Right ventricle myocardium inferior (tissue), 1 donor: ENCODE measurements around the gene LRRC49. TPM values are rescaled to one million over a fixed set of nuclear protein-coding genes. Genes with fewer than 3 reads are reported as not detected.
"Not testable (repeated sequence)": the region's sequence is repeated elsewhere in the genome, so short reads cannot be mapped to it uniquely, and the experiment has no call there.

Experiments used
- ATAC-seq: fragments of 200-7000 bp; cut with Tn5 transposase; one replicate; pipeline ENCODE4 v1.9.1; 2020; ENCODE audit warnings: mild to moderate bottlenecking, moderate library complexity
- DNase-seq: peaks from one replicate; pipeline ENCODE4 v3.0.0; 2021; ENCODE audit errors: missing footprints
- intact Hi-C: fragments of 100-400 bp; cut with DNase I; formaldehyde crosslinking; loops from one replicate; pipeline ENCODE4 v1.11.0; 2022
- total RNA-seq: library from RNA; stranded (reverse); fragmentation: NEBNext Ultra II Directional; extraction: Animal tissue kit (Norgen Biotek cat#: 25700); gene quantifications from one replicate; pipeline ENCODE4 v1.2.1, GENCODE V29; 2021
- donor health status: DM: no; HTN: yes; CAD: no; lungs with severe emphysema.

LRRC49 gene
- total RNA-seq, 1 donor from 2014 or later: 70.9 TPM

GRCh38 chr15:70863450-70864218 lies 29.0 kb upstream of the LRRC49 start:
- DNase-seq (no peak), ATAC-seq (peak; percentile 78)
- intact Hi-C loops: no loop called here

GRCh38 chr15:70866982-70867641 lies 25.5 kb upstream of the LRRC49 start:
- DNase-seq: no peak
- ATAC-seq: no peak
- intact Hi-C loops: no loop called here

GRCh38 chr15:70867911-70868467 lies 24.6 kb upstream of the LRRC49 start:
- DNase-seq: no peak
- intact Hi-C loops: no loop called here
- peak; percentile 82 for ATAC-seq

- DNase-seq (no peak), ATAC-seq (no peak)
- intact Hi-C loops: no loop called here
These were observed 23.3 kb upstream of the LRRC49 start for GRCh38 chr15:70869346-70869745.

- DNase-seq (no peak), ATAC-seq (no peak)
- intact Hi-C loops: no loop called here
These were observed 22.6 kb upstream of the LRRC49 start for GRCh38 chr15:70870051-70870450.

- DNase-seq, ATAC-seq, intact Hi-C loops: not testable (repeated sequence)
These were observed 21.1 kb upstream of the LRRC49 start for GRCh38 chr15:70871490-70871889.

GRCh38 chr15:70873232-70874054 lies 19.2 kb upstream of the LRRC49 start:
- intact Hi-C loops: loop anchor here (2.0 kb wide), 1 partner anchor 49 kb away; no protein-coding TSS in a partner anchor
- DNase-seq: no peak
- ATAC-seq: no peak

- peak; percentile 50 for ATAC-seq
- intact Hi-C loops: loop anchor here (2.0 to 5.0 kb wide), 2 partner anchors 50 to 198 kb away; no protein-coding TSS in a partner anchor
- DNase-seq: no peak
These were observed 17.4 kb upstream of the LRRC49 start for GRCh38 chr15:70875001-70875782.

GRCh38 chr15:70876011-70876410 lies 16.6 kb upstream of the LRRC49 start:
- ATAC-seq: no peak
- DNase-seq: no peak
- intact Hi-C loops: loop anchor here (5.0 kb wide), 1 partner anchor 199 kb away; no protein-coding TSS in a partner anchor

- intact Hi-C loops: loop anchor here (5.0 kb wide), 1 partner anchor 199 kb away; no protein-coding TSS in a partner anchor
- DNase-seq (no peak), ATAC-seq (no peak)
These were observed 15.9 kb upstream of the LRRC49 start for GRCh38 chr15:70876683-70877082.

GRCh38 chr15:70879401-70879800 lies 13.2 kb upstream of the LRRC49 start:
- ATAC-seq (no peak), DNase-seq (no peak)
- intact Hi-C loops: loop anchor here (5.0 kb wide), 1 partner anchor 202 kb away; no protein-coding TSS in a partner anchor

GRCh38 chr15:70880781-70881180 lies 11.8 kb upstream of the LRRC49 start:
- intact Hi-C loops: no loop called here
- DNase-seq: no peak
- ATAC-seq: no peak

GRCh38 chr15:70882361-70882760 lies 10.3 kb upstream of the LRRC49 start:
- DNase-seq: no peak
- intact Hi-C loops: no loop called here
- no peak for ATAC-seq

GRCh38 chr15:70892912-70893560 lies 410 bp downstream of the LRRC49 start:
- intact Hi-C loops: loop anchor here (1.0 to 5.0 kb wide), 3 partner anchors 210 to 909 kb away; no protein-coding TSS in a partner anchor
- no peak for DNase-seq
- ATAC-seq: peak; percentile 68

- no peak for ATAC-seq
These were observed 9.5 kb downstream of the LRRC49 start for GRCh38 chr15:70902107-70902506.

GRCh38 chr15:70906842-70907241 lies 14.2 kb downstream of the LRRC49 start:
- no peak for ATAC-seq
- intact Hi-C loops: no loop called here
- DNase-seq: no peak

More at GRCh38 chr15:70902107-70902506, 9.5 kb downstream of the LRRC49 start:
- DNase-seq: no peak
- intact Hi-C loops: no loop called here

- intact Hi-C loops: no loop called here
- ATAC-seq (no peak), DNase-seq (no peak)
These were observed 15.3 kb downstream of the LRRC49 start for GRCh38 chr15:70907784-70908471.
